ENCODE results near the gene SUGCT.
"Not testable (repeated sequence)": the region's sequence is repeated elsewhere in the genome, so short reads cannot be mapped to it uniquely, and the experiment has no call there.

The SUGCT gene

GRCh38 chr7:40202851-40203250 is 68.0 kb downstream of the SUGCT start:
- no peak for DNase-seq

GRCh38 chr7:40204581-40204980 is 69.8 kb downstream of the SUGCT start:
- DNase-seq = no peak

GRCh38 chr7:40205992-40206391 is 71.2 kb downstream of the SUGCT start:
- no peak for DNase-seq

- peak; percentile 89 for DNase-seq
These were observed 76.6 kb downstream of the SUGCT start for GRCh38 chr7:40211276-40212003.

- no peak for DNase-seq
These were observed 78.5 kb downstream of the SUGCT start for GRCh38 chr7:40213291-40213690.

- peak; percentile 77 for DNase-seq
These were observed 79.1 kb downstream of the SUGCT start for GRCh38 chr7:40213856-40214255.

- not testable (repeated sequence) for DNase-seq
These were observed 83.8 kb downstream of the SUGCT start for GRCh38 chr7:40218612-40219011.

GRCh38 chr7:40219917-40220316 is 85.1 kb downstream of the SUGCT start:
- peak; percentile 95 for DNase-seq

GRCh38 chr7:40220421-40220911 is 85.7 kb downstream of the SUGCT start:
- peak; percentile 72 for DNase-seq

- peak; percentile 99 for DNase-seq
These were observed 87.0 kb downstream of the SUGCT start for GRCh38 chr7:40221836-40222235.

GRCh38 chr7:40223451-40224127 is 88.8 kb downstream of the SUGCT start:
- peak; percentile 60 for DNase-seq

- DNase-seq = peak; percentile 66
These were observed 95.3 kb downstream of the SUGCT start for GRCh38 chr7:40230101-40230500.

GRCh38 chr7:40231796-40232195 is 97.0 kb downstream of the SUGCT start:
- DNase-seq = no peak

- peak; percentile 82 for DNase-seq
These were observed 97.6 kb downstream of the SUGCT start for GRCh38 chr7:40232242-40232893.

- DNase-seq = no peak
These were observed 99.2 kb downstream of the SUGCT start for GRCh38 chr7:40234046-40234445.

- no peak for DNase-seq
These were observed 99.9 kb downstream of the SUGCT start for GRCh38 chr7:40234666-40235065.

- DNase-seq = no peak
These were observed 102.9 kb downstream of the SUGCT start for GRCh38 chr7:40237731-40238130.

- no peak for DNase-seq
These were observed 105.0 kb downstream of the SUGCT start for GRCh38 chr7:40239755-40240303.

GRCh38 chr7:40243076-40243475 is 108.3 kb downstream of the SUGCT start:
- no peak for DNase-seq

GRCh38 chr7:40244226-40244625 is 109.4 kb downstream of the SUGCT start:
- peak; percentile 38 for DNase-seq

- DNase-seq = no peak
These were observed 113.9 kb downstream of the SUGCT start for GRCh38 chr7:40248681-40249080.

GRCh38 chr7:40253444-40253843 is 118.6 kb downstream of the SUGCT start:
- DNase-seq = not testable (repeated sequence)

- DNase-seq = no peak
These were observed 129.1 kb downstream of the SUGCT start for GRCh38 chr7:40263752-40264390.
